NCI-H2081 treated with DMSO at 0.1 percent for 48 hours (cell line): ENCODE measurements around the gene MUC6.

Experiments used
- DNase-seq: peaks from one replicate; lab custom pipeline; 2025; lab: John Stamatoyannopoulos, UW

MUC6 gene, protein sequence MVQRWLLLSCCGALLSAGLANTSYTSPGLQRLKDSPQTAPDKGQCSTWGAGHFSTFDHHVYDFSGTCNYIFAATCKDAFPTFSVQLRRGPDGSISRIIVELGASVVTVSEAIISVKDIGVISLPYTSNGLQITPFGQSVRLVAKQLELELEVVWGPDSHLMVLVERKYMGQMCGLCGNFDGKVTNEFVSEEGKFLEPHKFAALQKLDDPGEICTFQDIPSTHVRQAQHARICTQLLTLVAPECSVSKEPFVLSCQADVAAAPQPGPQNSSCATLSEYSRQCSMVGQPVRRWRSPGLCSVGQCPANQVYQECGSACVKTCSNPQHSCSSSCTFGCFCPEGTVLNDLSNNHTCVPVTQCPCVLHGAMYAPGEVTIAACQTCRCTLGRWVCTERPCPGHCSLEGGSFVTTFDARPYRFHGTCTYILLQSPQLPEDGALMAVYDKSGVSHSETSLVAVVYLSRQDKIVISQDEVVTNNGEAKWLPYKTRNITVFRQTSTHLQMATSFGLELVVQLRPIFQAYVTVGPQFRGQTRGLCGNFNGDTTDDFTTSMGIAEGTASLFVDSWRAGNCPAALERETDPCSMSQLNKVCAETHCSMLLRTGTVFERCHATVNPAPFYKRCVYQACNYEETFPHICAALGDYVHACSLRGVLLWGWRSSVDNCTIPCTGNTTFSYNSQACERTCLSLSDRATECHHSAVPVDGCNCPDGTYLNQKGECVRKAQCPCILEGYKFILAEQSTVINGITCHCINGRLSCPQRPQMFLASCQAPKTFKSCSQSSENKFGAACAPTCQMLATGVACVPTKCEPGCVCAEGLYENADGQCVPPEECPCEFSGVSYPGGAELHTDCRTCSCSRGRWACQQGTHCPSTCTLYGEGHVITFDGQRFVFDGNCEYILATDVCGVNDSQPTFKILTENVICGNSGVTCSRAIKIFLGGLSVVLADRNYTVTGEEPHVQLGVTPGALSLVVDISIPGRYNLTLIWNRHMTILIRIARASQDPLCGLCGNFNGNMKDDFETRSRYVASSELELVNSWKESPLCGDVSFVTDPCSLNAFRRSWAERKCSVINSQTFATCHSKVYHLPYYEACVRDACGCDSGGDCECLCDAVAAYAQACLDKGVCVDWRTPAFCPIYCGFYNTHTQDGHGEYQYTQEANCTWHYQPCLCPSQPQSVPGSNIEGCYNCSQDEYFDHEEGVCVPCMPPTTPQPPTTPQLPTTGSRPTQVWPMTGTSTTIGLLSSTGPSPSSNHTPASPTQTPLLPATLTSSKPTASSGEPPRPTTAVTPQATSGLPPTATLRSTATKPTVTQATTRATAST (N-terminal part only)

GRCh38 chr11:1036303-1036923 is at the start of gene MUC6:
Gene MUC6 (minus strand): TSS chr11:1036718. CDS start chr11:1036655, 63 bp downstream.
- no peak for DNase-seq

DNA sequence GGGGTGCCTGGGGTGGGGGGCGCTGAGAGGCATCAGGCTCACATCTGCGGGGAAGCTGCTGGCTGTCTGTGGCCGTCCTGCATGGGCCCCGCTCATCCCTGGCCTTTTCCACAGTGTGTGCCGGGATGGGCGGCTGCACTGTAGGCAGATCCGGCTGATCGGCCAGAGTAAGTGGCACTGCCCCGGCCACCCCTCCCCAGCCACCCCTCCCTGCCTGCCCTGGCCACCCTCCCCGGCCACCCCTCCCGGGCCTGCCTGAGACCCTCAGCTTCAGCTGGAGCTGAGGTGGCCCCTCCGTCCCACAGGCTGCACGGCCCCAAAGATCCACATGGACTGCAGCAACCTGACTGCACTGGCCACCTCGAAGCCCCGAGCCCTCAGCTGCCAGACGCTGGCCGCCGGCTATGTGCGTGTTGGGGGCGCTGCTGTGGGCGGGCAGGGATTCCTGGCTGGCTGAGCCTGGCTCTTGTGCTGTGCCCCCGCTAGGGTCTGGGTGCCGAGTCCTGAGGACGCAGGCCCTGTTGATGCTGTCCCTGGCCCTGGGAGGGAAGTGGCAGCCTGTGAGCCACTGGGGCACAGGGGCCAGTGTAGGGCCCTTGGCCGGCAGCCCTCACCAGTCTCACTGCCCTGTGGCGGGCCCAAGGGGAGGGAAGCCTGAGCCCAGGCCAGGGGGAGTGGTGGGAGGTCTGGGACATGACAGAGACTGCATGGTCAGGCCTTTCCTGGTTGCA is 49.1 kb upstream of the MUC6 start:
- DNase-seq: no peak

- no peak for DNase-seq
These were observed 48.3 kb upstream of the MUC6 start for GRCh38 chr11:1084561-1085439.

GRCh38 chr11:1083621-1084551 is 47.4 kb upstream of the MUC6 start:
- DNase-seq: no peak

DNA sequence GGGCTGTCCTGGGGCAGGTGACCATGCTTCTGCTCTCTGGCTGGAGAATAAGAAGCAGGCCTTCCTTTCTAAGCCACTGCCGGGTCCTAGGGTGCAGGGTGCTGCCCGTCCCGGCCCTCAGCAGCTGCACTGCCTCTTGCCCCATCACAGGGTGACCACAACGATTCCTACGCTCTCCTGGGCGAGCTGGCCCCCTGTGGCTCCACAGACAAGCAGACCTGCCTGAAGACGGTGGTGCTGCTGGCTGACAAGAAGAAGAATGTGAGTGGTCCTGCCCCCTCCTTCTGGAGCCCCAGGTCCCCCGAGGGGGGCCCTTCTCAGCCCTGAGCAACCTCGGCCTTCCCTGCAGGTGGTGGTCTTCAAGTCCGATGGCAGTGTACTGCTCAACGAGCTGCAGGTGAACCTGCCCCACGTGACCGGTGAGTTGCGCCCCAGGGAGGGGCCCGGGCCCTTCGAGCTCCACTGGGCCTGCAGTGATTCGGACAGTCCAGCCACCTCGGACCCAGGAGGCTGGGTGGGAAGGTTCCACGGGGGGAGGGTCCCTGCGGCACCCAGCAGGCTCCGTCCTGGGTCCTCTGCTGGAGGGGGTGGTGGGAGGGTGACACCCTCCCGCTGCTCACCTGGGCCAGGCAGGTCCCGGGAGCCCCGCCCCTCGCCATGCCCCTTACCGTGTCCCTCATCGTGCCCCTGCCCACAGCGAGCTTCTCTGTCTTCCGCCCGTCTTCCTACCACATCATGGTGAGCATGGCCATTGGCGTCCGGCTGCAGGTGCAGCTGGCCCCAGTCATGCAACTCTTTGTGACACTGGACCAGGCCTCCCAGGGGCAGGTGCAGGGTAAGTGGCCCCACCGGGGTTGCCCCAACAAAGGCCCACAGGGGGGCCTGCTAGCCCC is 46.5 kb upstream of the MUC6 start:
- no peak for DNase-seq

DNA sequence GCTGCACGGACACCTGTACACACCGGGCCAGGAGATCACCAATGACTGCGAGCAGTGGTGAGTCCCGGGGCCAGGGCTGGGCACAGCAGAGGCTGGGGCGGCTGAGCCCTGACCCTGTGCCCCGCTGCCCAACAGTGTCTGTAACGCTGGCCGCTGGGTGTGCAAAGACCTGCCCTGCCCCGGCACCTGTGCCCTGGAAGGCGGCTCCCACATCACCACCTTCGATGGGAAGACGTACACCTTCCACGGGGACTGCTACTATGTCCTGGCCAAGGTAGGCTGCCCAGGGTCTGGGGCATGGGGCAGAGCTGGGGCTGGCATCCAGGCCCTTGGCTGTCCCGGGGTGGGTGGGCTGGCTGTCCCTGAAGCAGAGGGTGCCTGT is 45.8 kb upstream of the MUC6 start:
- no peak for DNase-seq

DNA sequence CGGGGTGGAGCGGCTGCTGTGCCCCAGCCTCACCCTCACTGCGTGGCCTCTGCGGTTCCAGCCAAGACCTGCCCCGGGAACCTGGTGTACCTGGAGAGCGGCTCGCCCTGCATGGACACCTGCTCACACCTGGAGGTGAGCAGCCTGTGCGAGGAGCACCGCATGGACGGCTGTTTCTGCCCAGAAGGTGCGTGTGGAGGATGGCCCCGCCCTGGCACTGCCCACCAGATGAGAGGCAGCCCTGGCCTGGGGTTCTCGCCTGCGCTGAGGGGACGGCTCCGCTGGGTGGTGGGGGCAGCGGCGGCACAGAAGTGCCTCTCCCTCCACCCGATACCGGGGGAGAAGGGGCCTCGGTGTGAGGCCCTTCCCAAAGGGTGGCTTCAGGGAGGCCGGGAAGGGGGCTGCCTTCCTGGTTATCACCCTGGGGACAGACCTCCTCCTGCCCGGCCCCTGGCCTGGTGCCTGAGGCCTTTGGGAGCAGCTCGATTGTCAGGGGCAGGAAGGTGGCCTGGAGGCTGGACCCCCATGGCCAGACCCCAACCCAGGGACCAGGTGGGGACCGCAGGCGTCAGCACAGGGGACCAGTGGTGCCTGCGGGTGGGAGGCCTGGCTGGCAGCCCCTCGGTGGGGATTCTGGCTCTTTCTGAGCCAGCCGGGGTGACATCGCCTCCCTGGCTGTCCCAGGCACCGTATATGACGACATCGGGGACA is 45.2 kb upstream of the MUC6 start:
- DNase-seq: no peak

DNA sequence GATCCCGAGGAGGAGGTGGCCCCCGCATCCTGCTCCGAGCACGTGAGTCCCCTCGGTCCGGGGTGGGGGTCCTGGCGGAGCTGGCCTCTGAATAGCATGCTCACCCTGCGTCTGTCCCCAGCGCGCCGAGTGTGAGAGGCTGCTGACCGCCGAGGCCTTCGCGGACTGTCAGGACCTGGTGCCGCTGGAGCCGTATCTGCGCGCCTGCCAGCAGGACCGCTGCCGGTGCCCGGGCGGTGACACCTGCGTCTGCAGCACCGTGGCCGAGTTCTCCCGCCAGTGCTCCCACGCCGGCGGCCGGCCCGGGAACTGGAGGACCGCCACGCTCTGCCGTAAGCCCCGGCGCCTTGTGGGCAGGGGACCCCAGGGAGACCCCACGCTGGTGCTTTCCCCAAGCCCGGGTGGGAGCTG is 41.7 kb upstream of the MUC6 start:
- no peak for DNase-seq

- DNase-seq: no peak
These were observed 41.0 kb upstream of the MUC6 start for GRCh38 chr11:1077417-1078119.

DNA sequence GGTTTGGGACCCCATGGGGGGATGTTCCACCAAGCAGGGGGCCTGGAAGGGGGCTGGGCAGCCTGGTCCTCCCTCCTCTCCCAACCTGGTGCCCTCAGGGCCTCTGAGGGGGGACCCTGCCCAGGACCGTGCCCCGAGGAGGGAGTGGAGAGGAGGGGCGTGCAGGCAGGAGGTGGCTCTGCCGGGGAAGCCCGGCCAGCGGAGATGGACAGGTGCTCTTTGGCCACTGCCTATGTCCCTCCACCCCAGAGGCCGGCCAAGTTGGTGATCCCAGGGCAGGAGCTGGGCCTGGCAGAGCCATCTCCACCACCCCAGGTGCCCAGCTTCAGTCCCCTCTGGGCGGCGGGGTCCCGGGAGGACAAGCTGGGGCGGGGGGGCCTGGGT is 40.5 kb upstream of the MUC6 start:
- no peak for DNase-seq

- DNase-seq: no peak
These were observed 39.6 kb upstream of the MUC6 start for GRCh38 chr11:1076061-1076665.

GRCh38 chr11:1075341-1075911 is 38.9 kb upstream of the MUC6 start:
- no peak for DNase-seq

DNA sequence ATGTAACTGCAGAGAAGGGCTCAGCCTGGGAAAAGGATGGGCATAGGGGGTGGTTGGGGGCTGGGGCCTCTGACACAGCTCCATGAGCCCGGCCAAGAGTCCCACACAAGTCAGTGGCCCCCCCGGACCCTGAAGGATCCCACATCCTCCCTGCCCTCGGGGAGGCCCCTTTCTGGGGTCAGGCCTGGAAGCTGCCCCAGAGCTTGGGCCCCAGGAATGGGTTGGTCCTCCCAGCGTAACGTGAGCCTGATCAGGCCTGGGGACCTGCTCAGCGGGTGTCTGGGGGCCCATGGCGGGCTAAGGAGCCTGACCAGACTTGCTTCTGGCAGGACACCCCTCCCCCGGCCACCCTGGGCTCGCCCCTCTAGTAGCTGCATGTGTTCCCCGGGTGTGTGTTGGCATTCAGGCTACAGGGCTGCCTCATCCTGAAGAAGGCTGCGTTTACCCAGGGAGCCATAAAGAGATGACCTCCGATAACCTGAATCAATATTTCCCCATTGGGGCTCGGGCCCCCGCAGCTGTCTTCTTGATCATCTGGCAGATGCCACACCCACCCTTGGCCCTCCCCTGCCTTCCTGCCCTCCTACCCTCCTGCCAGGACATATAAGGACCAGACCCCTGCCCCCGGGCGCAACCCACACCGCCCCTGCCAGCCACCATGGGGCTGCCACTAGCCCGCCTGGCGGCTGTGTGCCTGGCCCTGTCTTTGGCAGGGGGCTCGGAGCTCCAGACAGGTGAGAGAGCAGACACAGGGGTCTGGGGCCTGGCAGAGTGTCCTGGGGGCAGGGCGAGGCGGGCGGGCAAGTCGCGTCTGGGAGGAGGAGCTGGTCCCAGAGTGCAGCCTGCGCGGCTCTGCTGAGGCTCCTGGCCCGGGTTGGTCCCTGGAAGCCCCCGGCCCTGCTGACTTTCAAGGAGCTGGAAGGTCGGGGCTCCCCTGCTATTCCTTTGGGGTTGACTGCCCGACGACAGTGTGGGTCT is 38.0 kb upstream of the MUC6 start, which contains the start of gene MUC2:
Gene MUC2 (plus strand): TSS at position 631 of the 978 bp plus-strand sequence.
- DNase-seq: no peak

DNA sequence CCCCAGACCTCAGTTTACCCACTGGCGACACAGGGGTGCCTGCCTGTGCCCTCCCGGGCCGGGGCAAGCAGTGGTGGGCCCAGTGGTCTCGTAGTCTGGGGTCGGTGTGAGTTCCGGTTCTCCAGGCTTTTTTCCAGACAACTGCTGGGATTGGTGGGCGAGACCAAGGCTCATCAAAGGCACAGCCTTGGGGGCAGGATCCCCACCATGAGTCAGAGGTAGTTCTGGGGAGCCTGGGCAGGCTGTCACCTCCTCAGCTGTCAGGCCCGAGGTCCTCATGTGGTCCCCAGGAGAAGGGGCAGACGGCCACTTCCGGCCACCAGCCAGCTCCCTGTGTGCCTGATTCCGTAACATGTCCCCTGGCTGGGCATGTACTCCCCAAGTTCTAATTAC is 37.3 kb upstream of the MUC6 start:
- DNase-seq: no peak
